Muscle of back (tissue), 11 donors: ENCODE data around the gene ZNF750. TPM values are rescaled to one million over a fixed set of nuclear protein-coding genes. Genes with fewer than 3 reads are reported as not detected.

Experiments
- DNase-seq, 3 donors: peaks; one replicate each; pipeline versions ENCODE4 v3.0.0 to v3.0.0-alpha.2; 2013
- polyA plus RNA-seq, 10 donors: library from polyadenylated mRNA; unstranded; fragments of 120-200 nt; gene quantifications; one replicate each; pipeline ENCODE4 v1.2.1, GENCODE V29; 2013; ENCODE audit not compliant: insufficient read length in 10 of 10

The ZNF750 gene
- polyA plus RNA-seq, 10 donors, result 0.17 to 8.7 (median 0.28) TPM

GRCh38 chr17:82835766-82836512 lies 3.9 kb downstream of the ZNF750 start:
- DNase-seq, result no peak

GRCh38 chr17:82835122-82835521 lies 4.7 kb downstream of the ZNF750 start:
- DNase-seq, result no peak

- DNase-seq, result no peak
Observed at GRCh38 chr17:82832881-82833475, 6.8 kb downstream of the ZNF750 start.

GRCh38 chr17:82832411-82832810 lies 7.4 kb downstream of the ZNF750 start:
- peak in 1 of 3 donors; percentile 55 for DNase-seq

GRCh38 chr17:82831818-82832200 lies 8.0 kb downstream of the ZNF750 start:
- no peak for DNase-seq

- DNase-seq, result no peak
Observed at GRCh38 chr17:82831041-82831817, 8.6 kb downstream of the ZNF750 start.

GRCh38 chr17:82830249-82830661 lies 9.6 kb downstream of the ZNF750 start:
- peak; percentile 15 to 73 (median 40) for DNase-seq

- DNase-seq, result no peak
Observed at GRCh38 chr17:82828875-82829487, 10.8 kb downstream of the ZNF750 start.

- DNase-seq, result no peak
Observed at GRCh38 chr17:82826956-82827355, 12.9 kb downstream of the ZNF750 start.

- no peak for DNase-seq
Observed at GRCh38 chr17:82826211-82826610, 13.6 kb downstream of the ZNF750 start.

GRCh38 chr17:82825540-82826124 lies 14.2 kb downstream of the ZNF750 start:
- no peak for DNase-seq

GRCh38 chr17:82823004-82823403 lies 16.8 kb downstream of the ZNF750 start:
- no peak for DNase-seq

GRCh38 chr17:82822281-82822680 lies 17.5 kb downstream of the ZNF750 start:
- DNase-seq, result no peak

GRCh38 chr17:82821554-82821953 lies 18.3 kb downstream of the ZNF750 start:
- DNase-seq, result no peak

GRCh38 chr17:82820278-82821251 lies 19.3 kb downstream of the ZNF750 start:
- DNase-seq, result no peak

GRCh38 chr17:82817947-82818346 lies 21.9 kb downstream of the ZNF750 start:
- no peak for DNase-seq

GRCh38 chr17:82816358-82816757 lies 23.5 kb downstream of the ZNF750 start:
- no peak for DNase-seq

GRCh38 chr17:82815790-82816305 lies 24.0 kb downstream of the ZNF750 start:
- DNase-seq, result no peak

GRCh38 chr17:82815354-82815753 lies 24.5 kb downstream of the ZNF750 start:
- no peak for DNase-seq

GRCh38 chr17:82814834-82815233 lies 25.0 kb downstream of the ZNF750 start:
- no peak for DNase-seq
